HUES48 (cell line): ENCODE results near the gene RPL13.

ENCODE experiments used
- H3K27ac ChIP-seq: one replicate; pipeline ENCODE4 v1.7.0; 2013; ENCODE audit warnings: low read depth, low read length, inconsistent platforms
- H3K27me3 ChIP-seq: 2 replicates; pipeline ENCODE4 v1.6.1; 2013; ENCODE audit warnings: mild to moderate bottlenecking, low read length; ENCODE audit not compliant: control insufficient read depth, insufficient read depth
- H3K36me3 ChIP-seq: 2 replicates; pipeline ENCODE4 v1.6.1; 2013; ENCODE audit warnings: low read length; ENCODE audit not compliant: control insufficient read depth, insufficient read depth
- H3K4me1 ChIP-seq: 2 replicates; pipeline ENCODE4 v1.6.1; 2013; ENCODE audit warnings: mild to moderate bottlenecking, low read length; ENCODE audit not compliant: control insufficient read depth, insufficient read depth
- H3K4me3 ChIP-seq: 2 replicates; pipeline ENCODE4 v1.5.1; 2013; ENCODE audit warnings: mild to moderate bottlenecking, low read depth, low read length
- H3K9ac ChIP-seq: 2 replicates; pipeline ENCODE4 v1.6.1; 2013; ENCODE audit warnings: mild to moderate bottlenecking, low read depth, low read length, moderate library complexity
- H3K9me3 ChIP-seq: 2 replicates; pipeline ENCODE4 v1.6.1; 2013; ENCODE audit warnings: low read length; ENCODE audit not compliant: control insufficient read depth, insufficient read depth

Gene RPL13

DNA sequence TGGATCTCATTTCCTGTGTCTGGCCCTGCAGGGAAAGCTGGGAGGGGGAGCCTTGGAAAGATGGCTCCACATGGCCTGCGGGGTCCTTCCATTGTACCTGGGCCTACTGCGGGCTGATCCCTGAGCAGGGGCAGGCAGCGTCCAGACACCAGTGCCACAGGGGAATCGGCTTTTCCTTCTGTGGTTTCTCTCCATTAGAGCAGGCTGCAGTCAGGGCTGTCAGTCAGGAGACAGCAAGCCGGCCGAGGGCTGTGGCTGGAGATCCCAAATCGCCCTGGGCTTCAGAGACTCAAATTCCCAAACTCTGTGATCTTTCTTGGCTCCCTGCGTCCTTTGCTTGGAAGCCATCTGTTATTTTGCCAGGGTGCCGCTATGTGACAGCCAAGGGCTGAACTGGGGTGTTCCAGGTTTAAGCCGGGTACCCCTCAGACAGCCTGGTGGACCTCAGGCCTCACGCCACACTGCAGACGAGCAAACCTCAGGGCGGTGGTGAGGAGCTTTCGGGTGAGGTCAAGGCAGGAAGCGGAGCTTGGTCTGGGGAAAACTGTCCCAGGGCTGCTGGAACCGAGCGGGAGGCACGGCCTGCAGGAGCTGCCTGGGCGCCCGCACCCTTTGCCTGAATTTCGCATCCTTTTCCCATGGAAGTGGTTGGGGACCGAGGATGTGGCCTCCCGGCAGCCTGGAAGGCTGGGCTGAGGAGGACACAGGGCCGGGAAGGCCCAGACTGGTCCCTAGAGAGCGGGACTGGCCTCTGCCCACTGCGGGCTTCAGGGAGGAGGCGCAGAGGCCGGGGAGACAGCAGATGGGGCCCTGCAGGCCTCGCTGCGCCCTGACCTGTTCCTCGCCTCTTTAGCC is 13.6 kb downstream of the RPL13 start:
- peaks cover 23% of the 10 kb centered on the region; the same call in 1 of the 2 replicates for H3K27me3 ChIP-seq
- H3K9me3 ChIP-seq: no peaks in the 10 kb centered on the region
- peak overlapping the region; percentile 70 for H3K4me3 ChIP-seq
- peaks cover 3% of the 10 kb centered on the region for H3K36me3 ChIP-seq
- no peak overlapping the region for H3K27ac ChIP-seq
- no peaks in the 10 kb centered on the region; the same call in 1 of the 2 replicates for H3K4me1 ChIP-seq
- no peak overlapping the region for H3K9ac ChIP-seq

DNA sequence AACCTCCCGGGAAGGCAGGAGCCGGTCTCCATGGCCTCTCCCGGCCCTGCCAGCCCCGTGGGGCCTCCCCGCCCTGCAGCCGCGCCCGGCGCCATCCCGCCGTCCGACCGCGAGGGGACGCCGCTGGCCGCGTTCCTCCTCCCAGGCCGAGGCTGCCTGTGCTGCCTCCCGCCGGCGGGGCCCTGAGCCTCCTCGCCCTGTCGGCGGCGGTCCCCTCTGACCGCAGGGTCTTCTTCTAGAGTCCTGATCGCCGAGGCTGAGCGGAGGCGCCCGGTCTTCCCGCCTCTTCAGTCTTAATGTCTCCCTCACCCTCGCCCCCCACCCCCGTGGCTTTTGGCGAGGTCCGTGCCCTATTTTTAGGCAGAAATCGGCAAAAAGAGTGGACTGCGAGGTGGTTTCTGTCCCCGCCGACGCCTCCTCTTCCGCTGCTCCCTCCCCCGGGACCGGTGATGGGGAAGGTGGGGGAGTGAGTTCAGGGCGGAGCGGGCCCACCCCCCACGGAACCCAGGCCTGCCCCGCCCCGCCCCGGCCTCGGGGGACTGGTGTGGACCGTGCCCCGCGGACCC is 14.3 kb downstream of the RPL13 start:
- no peaks in the 10 kb centered on the region; the same call in 1 of the 2 replicates for H3K4me1 ChIP-seq
- no peak overlapping the region for H3K27ac ChIP-seq

DNA sequence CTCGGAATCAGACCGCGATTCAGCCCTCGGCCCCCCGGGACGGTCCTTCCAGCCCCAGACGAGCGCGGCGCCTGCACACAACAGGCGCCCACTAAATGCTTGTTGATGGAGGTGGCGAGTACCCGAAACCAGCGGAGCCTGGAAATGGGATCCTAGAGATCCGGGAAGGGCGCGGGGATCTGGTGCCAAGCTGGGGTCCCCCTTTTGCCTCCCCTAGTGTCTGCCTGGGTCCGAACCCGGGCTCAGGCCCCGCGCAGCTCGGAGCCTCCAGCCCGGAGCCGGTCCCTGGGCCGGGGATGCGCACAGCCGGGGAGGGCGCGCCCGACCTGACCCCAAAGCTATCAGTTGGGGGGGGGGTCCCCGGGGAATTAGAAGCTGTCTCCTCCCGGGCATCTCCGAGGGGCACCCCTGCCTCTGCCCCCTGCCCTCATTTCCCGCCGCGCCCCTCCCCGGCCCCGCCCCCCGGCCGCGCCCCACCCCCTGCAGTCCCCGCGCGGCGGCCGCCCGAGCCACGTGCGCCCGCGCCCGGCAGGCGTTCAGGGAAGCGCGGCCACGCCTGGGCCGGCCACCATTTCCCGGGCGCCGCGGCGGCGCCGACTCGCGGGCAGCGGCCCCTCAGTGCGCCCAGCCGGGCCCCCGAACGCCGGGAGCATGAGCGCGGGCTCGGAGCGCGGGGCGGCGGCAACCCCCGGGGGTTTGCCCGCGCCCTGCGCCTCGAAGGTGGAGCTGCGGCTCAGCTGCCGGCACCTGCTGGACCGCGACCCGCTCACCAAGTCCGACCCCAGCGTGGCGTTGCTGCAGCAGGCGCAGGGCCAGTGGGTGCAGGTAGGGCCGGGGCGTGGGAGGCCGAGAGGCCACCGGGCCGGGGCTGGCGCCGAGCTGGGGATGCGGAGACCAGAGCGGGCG is 15.0 kb downstream of the RPL13 start, which contains the start of gene CPNE7:
CPNE7 (plus strand) TSS at position 512 of the 906 bp plus-strand sequence; CDS start at position 652, 140 bp downstream.
- Histone ChIP-seq H3K4me3 (peak within 1 kb of the TSS; percentile 70), H3K27ac (no peak within 1 kb of the TSS), H3K4me1 (no peaks in the 10 kb centered on the region; the same call in 1 of the 2 replicates), H3K9me3 (peaks cover 4% of the 10 kb centered on the region; the same call in 1 of the 2 replicates), H3K27me3 (peaks cover 23% of the 10 kb centered on the region; the same call in 1 of the 2 replicates), H3K9ac (no peak within 1 kb of the TSS), H3K36me3 (peaks cover 17% of the 10 kb centered on the region)

More for the DNA sequence above, 14.3 kb downstream of the RPL13 start:
- Histone ChIP-seq H3K27me3 (peaks cover 23% of the 10 kb centered on the region; the same call in 1 of the 2 replicates), H3K9ac (no peak overlapping the region), H3K36me3 (peaks cover 10% of the 10 kb centered on the region), H3K4me3 (peak overlapping the region; percentile 70), H3K9me3 (peaks cover 4% of the 10 kb centered on the region; the same call in 1 of the 2 replicates)

DNA sequence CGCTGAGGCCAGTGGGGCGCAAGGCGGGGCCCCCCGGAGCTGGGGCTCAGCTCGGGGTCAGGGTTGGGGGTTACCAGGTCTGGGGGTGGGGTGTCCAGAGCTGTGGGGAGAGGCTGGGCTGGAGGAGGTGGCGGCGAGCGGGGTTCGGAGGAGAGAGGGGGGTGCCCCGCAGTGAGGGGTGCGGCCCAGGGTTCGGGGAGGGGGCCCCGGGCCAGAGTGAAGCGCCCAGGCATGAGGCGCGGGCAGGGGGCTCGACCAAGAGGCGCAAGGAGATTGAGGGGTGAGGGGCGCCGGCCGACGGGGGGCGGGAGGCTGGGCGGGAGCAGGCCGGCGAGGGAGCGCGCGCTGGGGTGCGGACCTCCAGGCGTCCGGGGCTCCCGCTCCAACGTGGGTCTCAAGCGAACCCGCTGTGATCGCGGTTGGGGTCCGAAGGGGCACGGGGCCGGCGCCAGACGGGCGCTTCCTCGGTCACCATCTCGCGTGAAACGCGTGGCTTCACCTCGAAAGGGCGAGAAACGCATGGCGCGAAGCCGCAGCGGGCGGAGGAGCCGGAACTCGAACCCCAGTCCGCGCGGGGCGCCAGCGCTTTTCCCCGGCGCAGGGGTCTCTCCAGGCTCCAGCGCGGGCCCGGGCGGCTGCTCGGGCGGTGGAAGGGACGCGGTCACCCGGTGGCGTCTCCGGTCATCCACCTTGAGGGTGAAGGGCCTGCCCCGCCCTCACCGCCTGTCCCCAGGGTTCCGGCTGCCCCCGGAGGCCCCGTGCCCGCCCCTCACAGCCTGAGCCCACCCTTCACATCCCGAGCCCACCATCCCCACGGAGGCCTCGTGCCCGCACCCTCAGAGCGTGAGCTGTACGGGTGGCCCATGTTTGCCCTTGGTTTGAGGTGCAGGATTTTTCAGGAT is 15.9 kb downstream of the RPL13 start:
- H3K36me3 ChIP-seq: peaks cover 26% of the 10 kb centered on the region
- H3K27ac ChIP-seq: no peak overlapping the region
- no peaks in the 10 kb centered on the region; the same call in 1 of the 2 replicates for H3K4me1 ChIP-seq
- no peak overlapping the region for H3K9ac ChIP-seq
- peaks cover 4% of the 10 kb centered on the region; the same call in 1 of the 2 replicates for H3K9me3 ChIP-seq
- H3K27me3 ChIP-seq: peaks cover 23% of the 10 kb centered on the region; the same call in 1 of the 2 replicates
- H3K4me3 ChIP-seq: peak overlapping the region; percentile 70

DNA sequence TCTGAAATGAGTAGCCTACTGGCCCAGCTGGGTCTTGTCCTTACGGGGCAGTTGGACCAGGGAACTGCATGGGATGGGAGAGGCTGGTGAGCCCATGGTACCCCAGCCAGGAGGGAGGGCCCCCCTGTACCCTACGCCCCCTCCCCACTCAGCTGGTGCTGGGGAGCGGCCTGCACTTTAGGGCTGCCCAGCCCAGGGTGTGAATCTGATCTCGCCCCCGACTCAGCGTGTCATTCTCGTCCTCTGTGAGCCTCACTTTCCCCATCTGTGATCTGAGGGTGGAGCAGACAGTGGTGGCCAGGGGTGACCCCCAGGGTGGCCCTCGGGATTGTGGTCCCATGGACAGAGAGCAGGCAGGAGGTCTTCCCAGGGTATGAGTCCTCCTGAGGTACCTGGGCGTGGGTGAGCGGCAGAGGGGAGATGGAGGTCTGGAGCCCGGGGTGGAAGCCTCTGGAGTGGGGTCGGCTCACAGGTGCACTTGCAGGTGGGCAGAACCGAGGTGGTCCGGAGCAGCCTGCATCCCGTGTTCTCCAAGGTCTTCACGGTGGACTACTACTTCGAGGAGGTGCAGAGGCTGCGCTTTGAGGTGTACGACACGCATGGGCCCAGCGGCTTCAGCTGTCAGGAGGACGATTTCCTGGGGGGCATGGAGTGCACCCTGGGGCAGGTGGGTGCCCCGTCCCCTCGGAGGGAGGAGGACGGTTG is 16.7 kb downstream of the RPL13 start:
- peaks cover 4% of the 10 kb centered on the region; the same call in 1 of the 2 replicates for H3K9me3 ChIP-seq
- H3K36me3 ChIP-seq: peaks cover 32% of the 10 kb centered on the region
- H3K27ac ChIP-seq: no peak overlapping the region
- no peaks in the 10 kb centered on the region; the same call in 1 of the 2 replicates for H3K4me1 ChIP-seq
- peaks cover 23% of the 10 kb centered on the region; the same call in 1 of the 2 replicates for H3K27me3 ChIP-seq
- H3K4me3 ChIP-seq: no peak overlapping the region; the same call in 1 of the 2 replicates
- H3K9ac ChIP-seq: no peak overlapping the region

DNA sequence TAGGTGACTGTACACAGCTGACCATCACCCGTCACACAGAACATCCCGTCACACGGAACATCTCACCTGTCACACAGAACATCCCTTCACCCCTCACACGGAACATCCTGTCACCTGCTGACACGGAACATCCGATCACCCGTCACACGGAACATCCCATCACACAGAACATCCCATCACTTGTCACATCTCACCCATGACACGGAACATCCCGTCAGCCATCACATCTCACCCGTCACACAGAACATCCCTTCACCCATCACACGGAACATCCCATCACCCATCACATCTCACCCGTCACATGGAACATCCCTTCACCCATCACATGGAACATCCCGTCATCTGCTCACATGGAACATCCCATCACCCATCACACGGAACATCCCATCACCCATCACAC is 18.9 kb downstream of the RPL13 start:
- no peak overlapping the region for H3K9ac ChIP-seq
- peaks cover 23% of the 10 kb centered on the region; the same call in 1 of the 2 replicates for H3K27me3 ChIP-seq
- H3K36me3 ChIP-seq: peaks cover 41% of the 10 kb centered on the region
- no peak overlapping the region for H3K27ac ChIP-seq
- no peaks in the 10 kb centered on the region; the same call in 1 of the 2 replicates for H3K4me1 ChIP-seq
- H3K4me3 ChIP-seq: no peak overlapping the region
- H3K9me3 ChIP-seq: peaks cover 4% of the 10 kb centered on the region; the same call in 1 of the 2 replicates

DNA sequence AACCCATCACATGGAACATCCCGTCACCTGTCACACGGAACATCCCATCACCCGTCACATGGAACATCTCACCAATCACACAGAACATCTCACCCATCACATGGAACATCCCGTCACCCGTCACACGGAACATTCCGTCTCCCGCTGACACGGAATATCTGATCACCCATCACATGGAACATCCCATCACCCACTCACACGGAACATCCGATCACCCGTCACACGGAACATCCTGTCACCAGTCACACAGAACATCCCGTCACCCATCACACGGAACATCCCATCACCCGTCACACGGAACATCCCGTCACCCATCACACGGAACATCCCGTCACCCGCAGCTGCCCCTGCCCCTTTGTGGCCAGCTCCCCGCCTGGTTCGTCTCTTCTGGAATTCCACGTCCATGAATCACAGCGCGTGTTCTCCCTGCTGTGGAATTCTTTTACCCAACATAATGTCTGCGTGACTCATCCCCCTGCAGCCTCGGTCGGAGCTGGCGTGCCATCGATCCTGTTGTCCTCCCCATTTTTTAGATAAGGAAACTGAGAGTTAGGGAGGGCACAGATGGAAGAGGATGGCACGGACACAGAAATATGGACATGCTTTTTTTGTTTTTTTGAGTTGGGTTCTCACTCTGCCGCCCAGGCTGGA is 20.7 kb downstream of the RPL13 start:
- Histone ChIP-seq H3K9me3 (peaks cover 4% of the 10 kb centered on the region; the same call in 1 of the 2 replicates), H3K36me3 (peaks cover 41% of the 10 kb centered on the region), H3K9ac (no peak overlapping the region), H3K4me1 (no peaks in the 10 kb centered on the region), H3K27ac (no peak overlapping the region), H3K27me3 (peaks cover 11% of the 10 kb centered on the region; the same call in 1 of the 2 replicates), H3K4me3 (no peak overlapping the region)

DNA sequence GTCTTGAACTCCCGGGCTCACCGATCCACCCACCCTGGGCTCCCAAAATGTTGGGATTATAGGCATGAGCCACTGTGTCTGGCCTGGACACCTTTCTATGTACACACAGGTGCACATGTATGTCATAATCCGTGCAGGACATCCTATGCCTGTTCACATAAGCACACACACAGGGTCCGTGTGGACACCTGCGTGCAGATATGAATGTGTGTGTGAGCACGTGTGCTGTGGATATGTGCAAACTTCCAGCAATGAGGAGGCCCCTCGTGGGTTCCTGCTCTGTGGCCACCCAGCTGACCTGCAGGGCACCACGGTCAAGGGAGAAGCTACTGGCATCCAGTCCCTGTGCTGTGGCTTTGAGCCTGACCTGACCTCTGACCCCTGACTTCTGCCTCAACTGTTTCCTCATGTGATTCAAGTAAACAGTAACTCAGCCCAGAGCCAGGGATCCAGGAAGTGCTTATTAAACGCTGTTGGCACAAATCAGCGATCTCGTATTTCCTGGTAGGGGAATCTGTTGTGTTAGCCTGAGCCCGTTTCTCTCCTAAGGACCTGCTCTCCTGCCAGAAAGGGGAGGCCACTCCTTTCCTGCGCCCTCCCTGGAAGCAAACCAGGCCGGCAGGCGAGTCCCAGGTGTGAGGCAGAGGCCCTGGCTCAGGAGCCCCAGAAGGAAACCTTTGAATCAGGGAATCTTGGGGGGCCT is 21.5 kb downstream of the RPL13 start:
- no peaks in the 10 kb centered on the region for H3K4me1 ChIP-seq
- H3K27me3 ChIP-seq: peaks cover 2% of the 10 kb centered on the region; the same call in 1 of the 2 replicates
- peaks cover 4% of the 10 kb centered on the region; the same call in 1 of the 2 replicates for H3K9me3 ChIP-seq
- no peak overlapping the region for H3K9ac ChIP-seq
- no peak overlapping the region for H3K27ac ChIP-seq
- no peak overlapping the region for H3K4me3 ChIP-seq
- peaks cover 41% of the 10 kb centered on the region for H3K36me3 ChIP-seq
